Activated naive CD4-positive, alpha-beta T cell treated with anti-CD3 and anti-CD28 coated beads, Interleukin-2, amount 10 ng/mL, durations not matched to agents 5 hours and 36 hours (primary cell): Measurements from ENCODE around the gene CSNK2B. TPM values are rescaled to one million over a fixed set of nuclear protein-coding genes. Genes with fewer than 3 reads are reported as not detected.

ENCODE experiments used
- microRNA-seq: library from miRNA; unstranded; fragments of <30 nt; microRNA quantifications from one replicate; pipeline ENCODE4 v1.2.0, GENCODE V29; 2022; ENCODE audit warnings: borderline microRNAs expressed, borderline replicate concordance
- total RNA-seq, 2 experiments: library from RNA; stranded (reverse); gene quantifications; one replicate each; pipeline ENCODE4 v1.2.3, GENCODE V29; 2021

Gene CSNK2B
- 100 to 1,000 TPM; 181 to 195 TPM for total RNA-seq

DNA sequence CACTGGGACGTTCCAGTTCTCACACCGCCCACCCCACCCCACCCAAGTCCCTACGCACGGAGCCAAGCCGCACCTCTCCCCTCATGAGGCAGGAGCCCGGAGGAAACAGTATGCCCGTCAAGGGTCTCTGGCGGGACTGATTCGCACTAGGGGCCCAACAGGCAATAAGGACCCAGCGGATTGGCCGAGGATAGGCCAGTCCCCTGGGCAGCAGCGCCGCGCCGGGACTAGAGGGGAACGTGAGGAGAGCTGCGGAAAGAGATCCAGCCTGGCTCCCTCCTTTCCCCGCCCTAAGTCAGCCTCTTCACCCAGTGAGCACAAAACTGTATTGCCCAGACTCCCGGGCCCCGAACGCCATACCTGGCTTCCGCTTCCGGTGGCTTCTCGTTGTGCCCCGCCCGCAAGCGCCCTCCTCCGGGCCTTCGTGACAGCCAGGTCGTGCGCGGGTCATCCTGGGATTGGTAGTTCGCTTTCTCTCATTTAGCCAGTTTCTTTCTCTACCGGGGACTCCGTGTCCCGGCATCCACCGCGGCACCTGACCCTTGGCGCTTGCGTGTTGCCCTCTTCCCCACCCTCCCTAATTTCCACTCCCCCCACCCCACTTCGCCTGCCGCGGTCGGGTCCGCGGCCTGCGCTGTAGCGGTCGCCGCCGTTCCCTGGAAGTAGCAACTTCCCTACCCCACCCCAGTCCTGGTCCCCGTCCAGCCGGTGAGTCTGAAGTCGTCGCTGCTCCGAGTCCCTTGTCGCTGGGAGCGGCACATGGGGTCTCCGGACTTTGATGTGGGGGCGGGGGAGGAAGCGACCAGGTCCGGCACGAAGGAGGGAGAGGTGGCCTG, at the start of gene CSNK2B:
Gene CSNK2B (plus strand): TSS at position 580 of the 836 bp plus-strand sequence. CDS start 752 bp downstream, outside the sequence.

DNA sequence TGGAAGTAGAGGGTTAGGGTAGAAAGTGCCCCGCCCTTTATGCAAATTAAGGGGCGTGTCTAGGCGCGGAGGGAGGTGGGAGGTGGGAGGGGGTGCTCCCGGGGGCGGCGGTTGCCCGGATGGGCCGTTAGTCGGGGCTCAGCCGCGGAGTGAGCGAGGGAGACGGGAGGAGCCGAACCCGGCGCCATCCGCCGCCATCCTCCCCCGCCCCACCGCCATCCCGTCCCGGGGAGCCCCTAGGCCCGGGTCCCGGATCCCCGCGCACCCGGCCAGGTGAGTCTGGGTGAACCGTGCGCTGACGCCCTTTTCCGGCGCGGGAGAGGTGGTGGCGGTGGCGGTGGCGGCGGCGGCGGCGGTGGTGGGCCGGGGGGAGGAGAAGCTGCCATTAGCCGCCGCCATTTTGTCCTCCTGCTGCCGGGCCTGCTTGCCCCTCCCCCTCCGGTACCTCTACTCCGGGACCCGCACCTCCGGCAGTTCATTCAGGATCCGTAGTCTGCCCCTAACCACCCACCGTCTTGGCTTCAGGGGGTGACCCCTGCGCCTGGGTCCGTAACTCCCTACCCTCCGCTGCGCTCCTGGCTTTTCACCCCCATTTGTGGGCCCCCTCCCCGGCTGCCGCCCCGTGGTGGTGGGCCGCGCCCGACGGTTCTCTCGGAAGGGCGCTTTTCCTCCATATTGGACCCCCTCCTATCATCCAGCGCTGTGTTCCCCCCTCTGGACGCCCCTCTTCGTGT, 45.1 kb upstream of the CSNK2B start, which contains the start of gene PRRC2A:
Gene PRRC2A (plus strand): TSS at position 130 of the 734 bp plus-strand sequence. CDS start 2,075 bp downstream, outside the sequence.

DNA sequence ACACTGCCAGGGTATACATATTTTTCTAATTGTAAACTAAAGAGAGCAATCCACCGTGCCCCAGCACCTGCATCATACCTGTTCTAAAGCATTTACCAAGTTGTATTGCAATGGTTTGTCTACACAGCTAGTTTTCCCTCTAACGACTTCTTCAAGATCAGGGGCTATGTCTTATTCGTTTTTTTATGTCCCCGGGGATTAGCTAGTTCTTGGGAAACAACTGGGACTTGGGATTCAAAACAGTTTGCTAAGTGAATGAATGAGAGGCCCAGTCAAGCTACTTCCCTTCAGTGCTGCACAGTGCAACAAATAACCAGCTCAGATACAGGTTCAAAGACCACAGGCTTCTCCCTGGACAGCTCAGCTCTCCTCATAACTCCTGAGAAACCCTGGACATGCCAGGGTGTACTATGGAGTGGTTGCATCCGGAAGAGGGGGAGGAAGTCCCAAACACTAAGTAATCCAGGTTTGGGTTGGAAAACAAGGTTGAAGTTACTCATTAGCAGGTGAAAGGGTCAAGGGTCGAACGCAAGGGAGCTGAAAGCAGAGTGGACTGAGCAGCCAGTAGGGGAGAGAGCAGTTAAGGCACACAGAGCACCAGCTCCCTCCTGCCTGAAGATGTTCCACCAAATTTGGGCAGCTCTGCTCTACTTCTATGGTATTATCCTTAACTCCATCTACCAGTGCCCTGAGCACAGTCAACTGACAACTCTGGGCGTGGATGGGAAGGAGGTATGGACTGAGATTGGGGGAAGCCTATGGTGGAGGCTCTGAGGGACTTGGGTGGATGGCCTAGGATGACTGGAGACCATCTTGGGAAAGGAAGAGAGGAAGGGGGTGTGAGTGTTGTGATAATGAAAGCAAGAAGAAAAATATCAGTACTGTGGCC, 10.3 kb upstream of the CSNK2B start, which contains the start of gene APOM:
Gene APOM (plus strand): TSS at position 546 of the 889 bp plus-strand sequence. CDS start 73 bp downstream, at position 619.

DNA sequence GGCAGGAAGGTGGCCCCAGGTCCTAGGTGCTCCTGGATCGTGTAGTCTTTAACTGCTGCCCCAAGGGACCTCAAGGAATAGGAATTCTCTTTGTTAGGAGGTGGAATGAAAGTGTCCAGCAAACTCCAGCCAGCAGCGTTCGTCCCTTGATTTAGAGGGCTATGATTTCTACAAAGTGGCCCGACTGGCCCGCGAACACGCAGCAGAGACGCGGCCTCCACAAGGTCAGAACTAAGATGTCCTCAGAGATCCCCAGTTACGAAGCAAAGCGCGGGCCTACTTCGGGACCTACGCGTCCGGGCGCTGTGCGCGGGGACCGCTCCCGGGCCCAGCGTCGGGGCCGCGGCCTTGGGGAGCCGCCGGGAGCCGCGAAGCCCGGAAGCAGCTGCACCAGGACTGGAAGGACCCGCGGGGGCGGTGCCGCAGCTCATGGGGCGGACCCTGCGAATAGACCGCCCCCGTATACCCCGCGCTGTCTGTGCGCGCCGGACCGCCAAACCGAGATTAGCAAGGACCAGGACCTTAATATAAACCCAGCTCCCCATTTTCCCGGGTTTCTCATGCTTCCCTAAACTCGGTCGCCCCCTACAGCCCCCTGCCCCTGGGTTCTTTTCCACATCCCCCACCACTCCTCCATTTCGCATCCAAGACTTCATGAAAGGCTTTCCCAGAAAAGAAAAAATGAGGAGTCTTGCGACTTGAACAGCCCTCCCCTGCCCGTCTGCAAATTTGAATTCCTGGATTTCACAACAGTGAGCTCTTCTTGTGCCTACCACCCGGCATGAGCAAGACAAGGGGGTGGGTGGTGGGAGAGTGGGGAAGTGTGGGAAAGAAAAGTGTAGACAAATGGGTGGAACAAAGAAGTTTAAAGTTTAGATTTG, 5.3 kb upstream of the CSNK2B start, which contains the start of gene C6orf47:
Gene C6orf47 (minus strand): TSS at position 398 of the 881 bp plus-strand sequence. CDS start 831 bp downstream, outside the sequence.

DNA sequence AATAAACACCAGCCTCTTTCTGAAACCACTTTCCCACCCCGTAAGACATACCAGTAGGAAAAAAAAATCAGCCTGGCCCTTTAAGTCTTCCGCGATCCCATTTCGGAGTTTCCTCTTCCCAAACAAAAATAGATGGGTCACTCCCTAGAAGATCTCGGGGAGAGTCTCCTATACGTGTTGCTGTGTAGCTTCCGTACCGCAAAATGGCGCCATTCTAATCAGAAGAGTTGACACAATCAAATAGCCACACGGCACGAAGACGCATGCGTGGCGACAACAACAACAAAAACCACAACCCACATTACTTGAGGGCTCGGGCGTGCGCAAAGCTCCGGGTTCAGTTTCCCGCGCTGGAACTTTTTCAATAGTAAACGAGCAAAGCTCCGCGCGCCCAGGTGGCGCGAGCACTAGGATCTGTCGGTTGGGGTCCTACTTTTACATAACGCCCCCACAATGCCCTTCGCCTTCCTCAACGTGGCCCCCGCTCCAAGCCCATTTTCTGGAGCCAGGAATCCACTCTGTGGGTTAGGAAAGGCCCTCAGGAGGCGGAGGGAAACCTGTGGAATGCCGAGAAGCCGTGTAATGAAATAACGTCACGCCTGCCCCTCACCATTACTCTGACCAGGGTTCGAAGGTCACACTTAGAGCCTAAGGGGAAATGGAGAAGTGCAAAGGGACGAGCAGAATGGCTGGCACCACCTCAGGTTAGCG, 935 bp upstream of the CSNK2B start, which contains the start of gene GPANK1:
Gene GPANK1 (minus strand): TSS at position 208 of the 711 bp plus-strand sequence. CDS start 519 bp downstream, outside the sequence.

DNA sequence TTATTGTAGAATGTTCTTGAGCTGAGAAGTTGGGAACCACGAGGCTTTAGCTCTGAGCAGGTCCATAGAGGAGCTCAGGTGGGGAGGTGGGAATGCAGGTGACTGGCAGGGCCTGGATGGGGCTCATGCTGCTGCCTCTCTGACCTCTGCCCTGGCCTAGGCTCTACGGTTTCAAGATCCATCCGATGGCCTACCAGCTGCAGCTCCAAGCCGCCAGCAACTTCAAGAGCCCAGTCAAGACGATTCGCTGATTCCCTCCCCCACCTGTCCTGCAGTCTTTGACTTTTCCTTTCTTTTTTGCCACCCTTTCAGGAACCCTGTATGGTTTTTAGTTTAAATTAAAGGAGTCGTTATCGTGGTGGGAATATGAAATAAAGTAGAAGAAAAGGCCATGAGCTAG, 3.8 kb downstream of the CSNK2B start, which contains the start of gene LY6G5B:
Gene LY6G5B (plus strand): TSS at position 301 of the 400 bp plus-strand sequence. CDS start 975 bp downstream, outside the sequence.

DNA sequence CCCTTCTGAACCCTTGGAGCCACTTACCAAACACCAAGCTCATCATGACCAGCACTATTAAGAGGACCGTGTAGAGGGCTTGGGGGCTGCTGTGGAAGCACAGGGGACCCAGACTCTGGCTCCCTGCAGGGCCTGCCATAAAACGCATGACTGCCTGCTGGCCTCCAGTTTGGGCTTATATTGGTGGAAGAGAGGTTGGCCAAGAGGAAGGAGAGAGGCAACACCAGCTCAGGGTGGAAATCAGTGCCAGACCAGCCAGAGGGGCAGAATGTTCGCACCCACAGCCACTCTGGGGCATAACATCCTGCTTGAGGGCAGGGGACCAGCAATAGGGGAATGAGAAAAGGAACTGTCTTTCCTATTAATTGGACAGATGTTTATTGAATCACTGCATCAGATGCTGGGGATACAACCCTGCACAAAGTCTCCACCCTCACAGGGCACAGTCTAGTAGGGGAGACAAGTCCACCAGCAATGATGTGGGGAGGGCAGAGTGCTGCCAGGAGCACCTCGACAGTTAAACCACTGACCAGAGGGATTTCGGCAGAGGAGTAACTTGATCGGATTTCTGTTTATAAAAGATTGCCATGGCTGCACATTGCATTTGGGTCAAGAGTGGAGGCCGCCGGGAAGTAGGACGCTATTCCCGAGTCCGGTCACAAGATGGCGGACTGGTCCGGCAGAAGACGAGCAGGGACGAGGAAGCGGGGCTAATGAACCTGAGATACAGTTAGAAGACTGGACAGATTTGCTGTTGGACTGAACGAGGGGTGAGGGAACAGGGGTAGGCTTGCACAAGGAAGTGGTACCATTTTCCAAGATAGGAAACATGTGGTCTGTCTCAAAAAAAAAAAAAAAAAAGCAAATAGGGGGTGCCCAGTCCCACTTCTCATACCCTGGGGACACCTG, 14.6 kb downstream of the CSNK2B start, which contains the start of gene LY6G5C:
Gene LY6G5C (minus strand): TSS at position 842 of the 909 bp plus-strand sequence. CDS start 694 bp downstream, at position 148.

DNA sequence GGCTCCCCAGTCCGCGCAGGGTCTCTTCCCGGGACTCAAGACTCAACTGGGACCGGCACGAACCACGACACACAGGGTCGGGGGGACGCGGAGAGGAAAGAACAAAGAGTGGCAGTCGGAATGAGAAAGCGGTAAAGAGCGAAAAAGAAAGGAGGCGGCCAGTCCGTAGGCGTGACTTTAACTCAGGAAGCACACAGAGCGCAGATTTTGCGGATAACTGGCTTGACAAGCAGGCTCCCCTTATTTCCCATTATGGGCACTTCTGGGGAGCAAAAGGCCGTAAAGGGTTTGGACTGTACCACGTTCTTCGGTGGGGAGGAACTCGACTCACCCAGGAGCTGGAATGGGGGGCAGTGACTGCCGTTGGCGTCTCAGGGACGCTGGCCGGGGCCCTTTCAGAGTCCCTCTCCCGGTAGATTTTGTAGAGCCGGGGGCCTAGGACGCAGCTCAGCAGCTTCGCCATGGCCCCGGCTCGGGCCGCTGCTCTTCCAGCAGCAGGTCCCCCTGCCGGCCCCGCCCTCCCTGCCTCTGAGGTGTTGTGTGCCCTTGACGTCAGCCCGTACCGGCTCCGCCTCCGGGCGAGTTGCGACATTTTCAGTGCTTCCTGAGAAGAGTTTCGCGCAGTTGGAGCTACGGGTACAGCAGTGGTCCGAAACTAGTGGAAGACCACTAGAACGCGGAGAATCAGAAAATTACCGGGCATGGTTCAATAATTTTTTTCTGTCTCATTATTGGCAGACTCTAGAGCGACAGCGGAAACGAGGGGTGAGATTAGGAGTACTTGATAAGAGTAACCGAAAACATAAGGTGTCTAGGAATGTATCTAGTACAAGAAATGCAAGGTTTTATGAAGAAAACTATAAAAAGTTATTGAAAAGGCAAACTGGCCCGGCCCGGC, 37.2 kb downstream of the CSNK2B start, which contains the start of gene ABHD16A:
Gene ABHD16A (minus strand): TSS at position 506 of the 898 bp plus-strand sequence. CDS start 43 bp downstream, at position 463.

DNA sequence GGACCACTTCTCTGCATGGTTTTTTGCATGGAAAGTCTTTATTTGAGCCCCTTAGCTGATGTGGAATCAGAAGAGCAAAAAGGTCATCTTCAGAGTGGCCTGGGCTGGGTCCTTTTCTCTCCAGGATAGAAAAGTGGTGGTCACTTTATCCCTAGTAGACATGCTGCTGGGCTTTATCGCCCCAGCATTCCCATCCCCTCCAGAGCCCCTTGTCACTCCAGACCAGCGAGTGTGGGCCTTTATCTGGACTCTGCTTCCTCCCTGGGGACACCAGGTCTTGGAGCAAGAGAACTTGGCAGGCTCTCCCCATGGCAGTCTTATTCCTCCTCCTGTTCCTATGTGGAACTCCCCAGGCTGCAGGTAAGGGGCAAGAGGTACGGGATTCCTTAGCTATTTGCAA, 40.7 kb downstream of the CSNK2B start, which contains the start of gene LY6G6F:
Gene LY6G6F (plus strand): TSS at position 268 of the 400 bp plus-strand sequence. CDS start 41 bp downstream, at position 309.

DNA sequence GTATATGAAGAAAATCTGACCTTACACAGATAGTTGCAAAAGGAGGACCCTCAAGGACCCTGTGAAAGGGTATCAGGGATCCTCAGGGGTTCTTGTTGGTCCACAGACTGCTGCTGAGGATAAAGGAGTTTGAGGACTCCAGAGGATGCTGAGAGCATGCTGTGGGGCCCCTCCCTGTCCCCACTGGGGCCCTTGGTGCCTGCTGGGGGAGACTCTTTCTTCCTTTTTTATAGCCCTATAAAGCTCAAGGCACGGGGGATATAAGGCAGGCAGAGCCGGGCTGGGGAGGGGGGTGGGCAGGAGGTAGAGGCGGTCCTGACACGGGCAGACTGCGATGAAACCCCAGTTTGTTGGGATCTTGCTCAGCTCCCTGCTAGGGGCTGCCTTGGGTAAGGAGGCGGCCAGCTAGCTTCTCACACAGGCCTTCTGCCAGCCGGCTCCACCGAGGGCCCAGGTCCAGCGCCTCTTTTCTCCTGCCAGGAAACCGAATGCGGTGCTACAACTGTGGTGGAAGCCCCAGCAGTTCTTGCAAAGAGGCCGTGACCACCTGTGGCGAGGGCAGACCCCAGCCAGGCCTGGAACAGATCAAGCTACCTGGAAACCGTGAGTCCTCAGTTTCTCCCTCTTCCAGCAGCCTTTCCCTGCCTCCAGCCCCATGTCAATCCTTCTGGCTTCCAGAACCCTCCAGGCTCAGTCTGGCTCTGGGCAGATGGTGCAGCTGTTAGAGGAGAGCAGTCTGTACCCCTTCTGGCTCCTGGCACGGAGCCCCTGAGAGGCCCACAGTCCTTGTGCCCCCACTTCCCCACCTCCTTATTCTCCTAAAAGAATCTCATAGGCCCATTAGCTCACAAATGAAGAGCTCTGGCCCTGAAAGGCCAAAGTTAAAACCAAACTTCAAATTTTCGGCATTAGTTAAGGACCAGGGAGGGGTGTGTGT, 49.4 kb downstream of the CSNK2B start, which contains the start of gene LY6G6D:
Gene LY6G6D (plus strand): TSS at position 327 of the 937 bp plus-strand sequence. CDS start 8 bp downstream, at position 335.

Small RNA genes lying within 50 kb of the gene (microRNA-seq; reads per million reads assigned to microRNA genes)
- gene MIR4646 (1.5 reads per million), gene MIR6832 (not detected)

Other genes starting within 250 kb of the CSNK2B start
- 10 to 100 TPM; 37.8 to 38.1 TPM for gene MICB, start 167.9 kb upstream of the CSNK2B start, total RNA-seq
- gene MCCD1, start 137.1 kb upstream of the CSNK2B start, total RNA-seq: not detected
- gene DDX39B, start 124.1 kb upstream of the CSNK2B start, total RNA-seq: 100 to 1,000 TPM; 423 to 444 TPM
- gene ATP6V1G2, start 119.5 kb upstream of the CSNK2B start, total RNA-seq: 1 to 10 TPM; 3.5 to 4.2 TPM
- 10 to 100 TPM; 12.9 to 15.8 TPM for gene NFKBIL1, start 118.5 kb upstream of the CSNK2B start, total RNA-seq
- gene LTA, start 93.8 kb upstream of the CSNK2B start, total RNA-seq: 10 to 100 TPM; 29.6 TPM
- gene TNF, start 90.5 kb upstream of the CSNK2B start, total RNA-seq: 10 to 100 TPM; 51.3 to 53.4 TPM
- gene LTB, start 83.7 kb upstream of the CSNK2B start, total RNA-seq: 1,000 to 10,000 TPM; 1,438 to 1,452 TPM
- 10 to 100 TPM; 67.8 to 71.0 TPM for gene LST1, start 79.8 kb upstream of the CSNK2B start, total RNA-seq
- 10 to 100 TPM; 27.6 to 28.8 TPM for gene NCR3, start 73.1 kb upstream of the CSNK2B start, total RNA-seq
- gene AIF1, start 50.8 kb upstream of the CSNK2B start, total RNA-seq: 10 to 100 TPM; 45.4 to 46.1 TPM
- 100 to 1,000 TPM; 210 to 211 TPM for gene PRRC2A, start 45.4 kb upstream of the CSNK2B start, total RNA-seq
- gene BAG6, start 13.4 kb upstream of the CSNK2B start, total RNA-seq: 100 to 1,000 TPM; 278 to 280 TPM
- gene APOM, start 10.2 kb upstream of the CSNK2B start, total RNA-seq: 1 to 10 TPM; 3.8 to 3.9 TPM
- gene C6orf47, start 5.3 kb upstream of the CSNK2B start, total RNA-seq: 10 to 100 TPM; 23.6 to 24.2 TPM
- gene GPANK1, start 1.1 kb upstream of the CSNK2B start, total RNA-seq: 10 to 100 TPM; 26.4 to 29.1 TPM
- 10 to 100 TPM; 20.3 to 23.5 TPM for gene LY6G5B, start 3.9 kb downstream of the CSNK2B start, total RNA-seq
- 1 to 10 TPM; 1.8 to 2.2 TPM for gene LY6G5C, start 15.0 kb downstream of the CSNK2B start, total RNA-seq
- gene ABHD16A, start 37.2 kb downstream of the CSNK2B start, total RNA-seq: 10 to 100 TPM; 50.4 to 54.9 TPM
- not detected for gene LY6G6F, start 40.8 kb downstream of the CSNK2B start, total RNA-seq
- gene LY6G6D, start 49.3 kb downstream of the CSNK2B start, total RNA-seq: not detected
- gene LY6G6C, start 55.7 kb downstream of the CSNK2B start, total RNA-seq: not detected
- under 1 TPM; 0.22 to 0.43 TPM for gene MPIG6B, start 57.3 kb downstream of the CSNK2B start, total RNA-seq
- 10 to 100 TPM; 18.1 to 18.9 TPM for gene DDAH2, start 63.2 kb downstream of the CSNK2B start, total RNA-seq
- 100 to 1,000 TPM; 534 to 538 TPM for gene CLIC1, start 70.5 kb downstream of the CSNK2B start, total RNA-seq
- gene MSH5, start 73.9 kb downstream of the CSNK2B start, total RNA-seq: 10 to 100 TPM; 47.4 to 47.7 TPM
- gene SAPCD1, start 96.6 kb downstream of the CSNK2B start, total RNA-seq: 10 to 100 TPM; 11.3 to 12.0 TPM
- gene VWA7, start 111.2 kb downstream of the CSNK2B start, total RNA-seq: 1 to 10 TPM; 3.8 to 3.9 TPM
- gene VARS1, start 129.7 kb downstream of the CSNK2B start, total RNA-seq: 10 to 100 TPM; 74.6 to 79.2 TPM
- gene LSM2, start 140.9 kb downstream of the CSNK2B start, total RNA-seq: 10 to 100 TPM; 72.5 to 75.6 TPM
- 1 to 10 TPM; 3.7 to 3.8 TPM for gene HSPA1L, start 149.2 kb downstream of the CSNK2B start, total RNA-seq
- 10 to 100 TPM; 75.8 to 83.8 TPM for gene HSPA1A, start 149.5 kb downstream of the CSNK2B start, total RNA-seq
- gene HSPA1B, start 161.7 kb downstream of the CSNK2B start, total RNA-seq: 10 to 100 TPM; 35.5 to 35.9 TPM
- gene NEU1, start 196.7 kb downstream of the CSNK2B start, total RNA-seq: 10 to 100 TPM; 23.4 to 23.7 TPM
- not detected for gene SLC44A4, start 212.9 kb downstream of the CSNK2B start, total RNA-seq
- gene EHMT2, start 231.6 kb downstream of the CSNK2B start, total RNA-seq: 10 to 100 TPM; 60.9 to 61.4 TPM
- gene ZBTB12, start 236.0 kb downstream of the CSNK2B start, total RNA-seq: 1 to 10 TPM; 1.5 to 2.4 TPM